ENCODE data around the gene BCS1L.

The BCS1L gene

DNA sequence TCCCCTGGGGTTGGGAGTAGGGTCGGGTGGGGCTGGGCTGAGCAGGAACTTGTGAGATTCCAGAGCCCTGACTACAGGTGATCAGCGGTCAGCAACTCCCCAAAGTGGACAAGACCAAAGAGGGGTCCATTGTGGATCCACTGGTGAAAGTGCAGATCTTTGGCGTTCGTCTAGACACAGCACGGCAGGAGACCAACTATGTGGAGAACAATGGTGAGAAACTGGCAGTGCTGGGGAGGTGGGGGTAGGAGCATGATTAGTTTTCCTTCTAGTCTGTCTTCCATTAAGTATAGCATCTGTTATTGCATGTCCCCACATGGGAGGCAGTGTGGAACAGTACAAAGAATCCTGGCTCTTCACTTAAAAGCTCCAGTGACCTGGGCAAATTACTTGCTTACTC is 23.8 kb upstream of the BCS1L start:
- no peaks in the 10 kb centered on the region for H3K27me3 ChIP-seq
- no peak for TF ChIP-seq Cebpa-rat (IDR thresholded peaks at IDR 0.05)
- no peak overlapping the region for H3K4me2 ChIP-seq
- 0 out of 2 replicates have a peak, but pooled peaks cover 9% of the 10 kb centered on the region for H4K20me1 ChIP-seq
- no peak overlapping the region for H3K9ac ChIP-seq
- H3K4me1 ChIP-seq, result peaks cover 6% of the 10 kb centered on the region
- no peak overlapping the region for H3K27ac ChIP-seq
- peaks cover 88% of the 10 kb centered on the region for H3K36me3 ChIP-seq
- H3K4me3 ChIP-seq, result no peak overlapping the region
- H3K9me3 ChIP-seq, result no peaks in the 10 kb centered on the region

DNA sequence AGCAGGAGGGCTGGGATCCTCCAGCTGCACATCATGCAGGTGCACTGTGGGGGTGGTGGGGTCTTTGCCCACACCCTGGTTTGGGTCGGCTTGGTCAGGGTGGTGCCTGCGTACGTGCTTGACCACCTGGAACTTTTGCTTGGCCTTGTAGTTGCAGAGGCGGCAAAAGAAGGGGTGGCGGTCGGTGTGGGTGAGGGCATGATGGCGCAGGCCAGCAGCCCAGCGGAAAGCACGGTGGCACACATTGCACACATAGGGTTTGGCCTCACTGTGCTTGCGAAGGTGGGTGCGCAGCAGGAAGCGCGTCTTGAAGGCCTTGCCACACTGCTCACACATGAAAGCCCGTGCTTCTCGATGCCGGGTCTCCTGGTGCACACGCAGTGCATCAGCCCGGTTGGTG is 21.1 kb upstream of the BCS1L start:
- Histone ChIP-seq H3K9me3 (no peaks in the 10 kb centered on the region), H3K36me3 (peaks cover 99% of the 10 kb centered on the region), H3K4me1 (no peaks in the 10 kb centered on the region), H3K4me3 (no peak overlapping the region), H3K27ac (no peak overlapping the region), H3K4me2 (no peak overlapping the region), H4K20me1 (peaks cover 26% of the 10 kb centered on the region), H3K9ac (no peak overlapping the region), H3K27me3 (no peaks in the 10 kb centered on the region)
- no peak for TF ChIP-seq Cebpa-rat (IDR thresholded peaks at IDR 0.05)

DNA sequence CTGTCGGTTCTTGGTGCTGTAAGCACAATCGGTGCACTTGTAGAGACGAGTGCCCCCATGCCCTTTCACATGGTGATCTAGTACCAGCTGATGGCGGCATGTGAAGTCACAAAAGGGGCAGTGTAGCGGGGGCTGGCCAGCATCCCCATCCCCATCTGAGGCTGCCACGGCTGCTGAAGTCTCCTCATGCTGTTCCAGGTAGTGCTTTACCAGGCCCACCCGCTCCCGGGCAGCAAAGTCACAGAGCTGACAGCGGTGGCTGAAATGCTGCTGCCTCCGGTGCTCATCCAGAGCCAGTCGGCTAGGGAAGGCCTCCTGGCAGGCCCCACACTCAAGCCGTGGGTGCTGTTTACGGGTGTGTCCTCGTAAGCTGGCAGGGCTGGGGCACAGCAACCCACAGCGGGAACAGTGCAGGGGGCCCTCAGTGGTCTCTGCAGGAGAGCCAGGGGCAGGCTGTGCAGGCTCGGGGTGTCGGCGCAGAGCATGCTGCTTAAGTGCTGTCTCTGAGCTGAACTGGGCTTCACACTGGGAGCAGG is 17.3 kb upstream of the BCS1L start:
- no peak overlapping the region for H3K9ac ChIP-seq

DNA sequence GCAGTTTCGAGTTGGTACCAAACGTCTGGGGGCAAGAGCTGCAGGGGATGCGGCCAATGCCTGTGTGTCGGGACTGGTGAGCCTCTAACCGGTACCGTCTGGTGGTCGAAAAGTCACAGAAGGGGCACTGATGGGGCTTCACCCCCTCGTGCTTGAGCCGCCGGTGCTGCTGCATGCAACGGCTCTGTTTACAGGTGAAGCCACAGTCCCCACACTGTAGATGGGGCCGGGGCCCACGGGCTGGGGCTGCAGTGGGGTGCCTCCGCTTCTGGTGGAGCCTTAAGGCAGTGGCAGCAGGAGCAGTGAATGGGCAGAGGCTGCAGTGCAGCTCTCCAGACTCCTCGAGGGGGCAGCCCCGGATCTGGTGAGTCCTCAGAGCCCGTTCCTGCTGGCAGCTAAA is 16.7 kb upstream of the BCS1L start:
- no peak for TF ChIP-seq Cebpa-rat (IDR thresholded peaks at IDR 0.05)
- no peak overlapping the region for H3K27ac ChIP-seq
- H3K27me3 ChIP-seq, result no peaks in the 10 kb centered on the region
- peaks cover 99% of the 10 kb centered on the region for H3K36me3 ChIP-seq
- no peak overlapping the region for H3K9ac ChIP-seq
- peaks cover 53% of the 10 kb centered on the region for H4K20me1 ChIP-seq
- no peaks in the 10 kb centered on the region for H3K4me1 ChIP-seq
- H3K9me3 ChIP-seq, result no peaks in the 10 kb centered on the region
- no peak overlapping the region for H3K4me2 ChIP-seq
- H3K4me3 ChIP-seq, result no peak overlapping the region

More for the DNA sequence above, 17.3 kb upstream of the BCS1L start:
- Histone ChIP-seq H3K4me1 (no peaks in the 10 kb centered on the region), H3K36me3 (peaks cover 99% of the 10 kb centered on the region), H4K20me1 (peaks cover 52% of the 10 kb centered on the region), H3K4me2 (no peak overlapping the region), H3K4me3 (no peak overlapping the region), H3K27ac (no peak overlapping the region), H3K9me3 (no peaks in the 10 kb centered on the region), H3K27me3 (no peaks in the 10 kb centered on the region)
- no peak for TF ChIP-seq Cebpa-rat (IDR thresholded peaks at IDR 0.05)

DNA sequence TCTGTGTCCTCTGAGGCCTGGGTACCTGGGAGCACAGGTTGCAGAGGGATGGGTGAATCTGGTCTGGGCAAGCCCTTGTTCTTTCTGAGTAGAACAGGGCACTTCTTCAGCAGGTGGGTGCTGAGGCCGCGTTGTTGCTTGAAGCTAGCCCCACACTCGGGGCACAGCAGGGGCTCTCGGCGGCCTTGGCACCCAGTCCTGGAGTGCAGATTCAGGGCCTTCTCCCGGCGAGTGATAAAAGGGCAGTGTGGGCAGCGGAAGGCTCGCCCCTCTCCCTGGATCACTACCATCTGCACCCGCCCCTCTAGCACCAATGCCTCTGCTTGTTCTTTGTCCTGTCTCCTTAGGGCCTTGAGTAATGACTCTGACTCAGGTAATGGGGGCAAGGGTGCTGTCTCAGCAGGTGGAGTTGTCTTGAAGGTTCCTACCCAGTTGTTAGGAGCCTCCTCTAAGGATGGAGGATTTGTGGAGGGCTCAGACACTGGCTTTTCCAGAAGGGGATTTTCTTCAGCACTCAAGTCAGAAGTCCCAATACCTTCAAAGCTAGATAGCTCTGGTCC is 15.7 kb upstream of the BCS1L start:
- no peaks in the 10 kb centered on the region for H3K9me3 ChIP-seq
- H3K27ac ChIP-seq, result no peak overlapping the region
- H3K9ac ChIP-seq, result no peak overlapping the region; the same call in 1 of the 2 replicates
- H3K27me3 ChIP-seq, result no peaks in the 10 kb centered on the region
- H3K36me3 ChIP-seq, result peaks cover 99% of the 10 kb centered on the region
- H4K20me1 ChIP-seq, result peaks cover 52% of the 10 kb centered on the region
- TF ChIP-seq Cebpa-rat (IDR thresholded peaks at IDR 0.05), result no peak
- H3K4me1 ChIP-seq, result no peaks in the 10 kb centered on the region
- H3K4me3 ChIP-seq, result no peak overlapping the region
- H3K4me2 ChIP-seq, result no peak overlapping the region

DNA sequence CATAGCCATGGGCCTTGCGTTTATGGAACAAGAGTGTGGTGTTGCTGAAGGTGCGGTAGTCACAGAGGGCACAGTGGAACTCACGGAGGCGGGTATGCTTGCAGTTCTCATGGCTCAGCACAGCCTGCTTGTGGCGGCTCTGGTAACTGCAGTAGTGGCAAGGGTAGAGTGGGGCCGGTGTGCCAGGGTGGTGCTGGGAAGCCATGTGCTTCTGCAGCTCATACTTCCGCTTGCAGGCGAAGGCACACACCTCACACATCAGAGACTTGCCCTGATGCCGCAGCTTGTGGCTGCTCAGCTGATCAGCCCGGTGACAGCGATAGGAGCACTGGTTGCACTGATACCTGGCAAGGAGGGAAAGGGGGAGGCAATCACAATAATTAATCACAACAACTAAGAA is 14.8 kb upstream of the BCS1L start:
- H3K36me3 ChIP-seq, result peaks cover 99% of the 10 kb centered on the region
- H3K4me2 ChIP-seq, result no peak overlapping the region
- H3K4me3 ChIP-seq, result no peak overlapping the region
- no peak for TF ChIP-seq Cebpa-rat (IDR thresholded peaks at IDR 0.05)
- no peaks in the 10 kb centered on the region for H3K27me3 ChIP-seq
- peaks cover 60% of the 10 kb centered on the region for H4K20me1 ChIP-seq
- H3K4me1 ChIP-seq, result no peaks in the 10 kb centered on the region
- no peak overlapping the region for H3K9ac ChIP-seq
- H3K9me3 ChIP-seq, result no peaks in the 10 kb centered on the region
- no peak overlapping the region for H3K27ac ChIP-seq

DNA sequence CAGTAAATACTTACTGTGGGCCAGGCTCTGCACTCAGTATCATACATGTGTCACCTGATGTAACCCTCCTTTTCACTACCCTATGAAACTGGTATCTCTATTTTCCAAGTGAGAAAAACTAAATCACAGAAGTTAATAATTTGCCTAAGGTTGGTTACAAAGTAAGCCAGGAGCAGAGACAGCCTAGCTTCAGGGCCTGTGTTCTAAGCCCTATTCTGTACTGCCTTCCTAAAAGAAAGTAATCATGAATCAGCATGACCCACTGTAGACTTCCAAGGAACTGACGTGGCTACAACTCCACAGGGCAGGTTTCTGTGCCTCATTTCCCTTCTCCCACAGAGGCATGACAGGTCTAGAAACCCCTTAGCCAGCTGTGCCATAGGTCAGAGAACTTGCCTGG is 14.4 kb upstream of the BCS1L start:
- Histone ChIP-seq H3K4me1 (no peaks in the 10 kb centered on the region), H4K20me1 (peaks cover 60% of the 10 kb centered on the region), H3K9me3 (no peaks in the 10 kb centered on the region), H3K27me3 (no peaks in the 10 kb centered on the region), H3K27ac (no peak overlapping the region), H3K4me3 (no peak overlapping the region), H3K9ac (no peak overlapping the region), H3K4me2 (no peak overlapping the region), H3K36me3 (peaks cover 99% of the 10 kb centered on the region)
- TF ChIP-seq Cebpa-rat (IDR thresholded peaks at IDR 0.05), result no peak

DNA sequence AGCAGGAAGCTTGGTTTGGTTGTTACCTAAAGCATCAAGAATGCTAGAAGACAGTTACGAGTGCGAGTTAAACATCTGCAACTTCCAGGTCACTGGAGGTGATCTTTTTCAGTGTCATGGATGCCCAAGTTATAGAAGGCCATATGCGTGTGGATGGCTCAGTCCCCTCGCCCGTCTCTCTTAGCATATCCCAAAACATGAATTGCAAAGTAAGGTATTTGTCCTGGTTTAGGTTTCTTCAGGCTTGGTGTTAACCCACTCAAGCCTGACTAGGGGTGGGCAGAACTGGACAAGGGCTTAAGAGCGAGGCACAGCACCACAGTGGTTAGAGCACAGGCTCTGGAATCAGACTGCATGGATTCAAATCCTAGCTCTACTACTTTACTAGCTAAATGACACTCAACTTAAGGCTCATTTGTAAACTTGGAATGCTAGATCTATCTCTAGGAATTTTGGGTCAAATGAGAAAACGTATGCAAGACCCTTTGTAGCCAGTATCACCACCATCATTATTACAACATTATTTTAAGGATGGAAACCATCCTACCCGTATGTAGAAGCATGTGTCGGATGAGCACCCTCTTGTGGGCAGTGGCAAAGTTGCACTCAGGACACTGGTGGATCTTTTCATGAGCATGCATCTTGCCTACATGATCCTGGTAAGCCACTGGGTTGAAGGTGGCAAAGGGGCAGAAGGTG is 11.2 kb upstream of the BCS1L start:
- no peak for TF ChIP-seq Cebpa-rat (IDR thresholded peaks at IDR 0.05)
- no peaks in the 10 kb centered on the region for H3K27me3 ChIP-seq
- no peak overlapping the region for H3K4me3 ChIP-seq
- H3K9me3 ChIP-seq, result no peaks in the 10 kb centered on the region
- H3K4me2 ChIP-seq, result no peak overlapping the region
- H3K27ac ChIP-seq, result no peak overlapping the region
- H3K4me1 ChIP-seq, result no peaks in the 10 kb centered on the region
- H4K20me1 ChIP-seq, result peaks cover 58% of the 10 kb centered on the region
- no peak overlapping the region for H3K9ac ChIP-seq
- peaks cover 100% of the 10 kb centered on the region for H3K36me3 ChIP-seq

DNA sequence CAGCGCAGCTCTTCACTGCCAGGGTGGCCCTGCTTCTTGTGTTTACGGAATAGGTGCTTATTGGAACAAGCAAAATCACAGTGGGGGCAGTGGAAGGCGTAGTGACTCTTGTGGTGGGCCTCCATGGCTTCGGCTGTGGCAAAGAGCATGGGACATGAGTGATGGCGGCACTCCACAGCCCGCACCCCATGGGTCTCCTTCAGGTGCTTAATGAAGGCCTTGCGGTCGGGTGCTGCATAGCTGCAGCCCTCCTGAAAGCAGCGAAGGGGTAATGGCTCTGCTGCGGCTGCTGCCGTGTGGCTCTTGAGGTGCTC is 10.7 kb upstream of the BCS1L start:
- no peak for TF ChIP-seq Cebpa-rat (IDR thresholded peaks at IDR 0.05)
- H3K4me1 ChIP-seq, result peaks cover 2% of the 10 kb centered on the region
- no peaks in the 10 kb centered on the region for H3K27me3 ChIP-seq
- peaks cover 56% of the 10 kb centered on the region for H4K20me1 ChIP-seq
- H3K9ac ChIP-seq, result no peak overlapping the region
- H3K4me3 ChIP-seq, result no peak overlapping the region
- no peak overlapping the region for H3K4me2 ChIP-seq
- H3K9me3 ChIP-seq, result no peaks in the 10 kb centered on the region
- H3K27ac ChIP-seq, result no peak overlapping the region
- H3K36me3 ChIP-seq, result peaks cover 100% of the 10 kb centered on the region

DNA sequence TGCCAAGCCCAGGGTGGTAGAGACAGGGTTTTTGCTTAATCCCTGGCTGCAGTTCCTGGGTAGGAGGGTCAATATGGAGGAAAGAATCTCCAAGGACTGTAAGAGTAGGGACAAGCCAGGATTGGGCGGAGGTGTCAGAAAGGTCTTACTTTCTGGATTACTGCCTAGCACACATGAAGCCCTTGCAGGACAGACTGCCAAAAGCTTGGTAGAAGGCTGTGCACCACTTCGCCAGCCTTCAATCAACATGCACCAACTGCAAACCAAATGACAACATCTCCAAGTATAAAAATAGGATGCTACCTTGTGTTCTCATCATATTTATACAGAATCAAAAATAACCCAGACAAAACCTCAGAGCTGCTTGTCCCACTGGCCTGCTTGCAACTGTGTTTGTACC is 3.7 kb upstream of the BCS1L start:
- Histone ChIP-seq H3K36me3 (peaks cover 73% of the 10 kb centered on the region), H3K27me3 (no peaks in the 10 kb centered on the region), H3K4me3 (no peak overlapping the region), H3K9me3 (no peaks in the 10 kb centered on the region), H3K4me1 (peaks cover 26% of the 10 kb centered on the region), H4K20me1 (peaks cover 41% of the 10 kb centered on the region), H3K4me2 (no peak overlapping the region), H3K27ac (no peak overlapping the region), H3K9ac (no peak overlapping the region)
- no peak for TF ChIP-seq Cebpa-rat (IDR thresholded peaks at IDR 0.05)

Data from BLaER1 (cell line).